Hypothalamus (tissue), 51 donors: ENCODE results near the gene ATP2B3.

ENCODE experiments used
- DNase-seq, 51 donors: peaks; one replicate each; lab custom pipeline; 2025; lab: John Stamatoyannopoulos, UW

Gene ATP2B3

GRCh38 chrX:153507484-153508178, 9.8 kb upstream of the ATP2B3 start:
- DNase-seq, result peak in 48 of 51 donors; percentile 1 to 86 (median 62)

DNA sequence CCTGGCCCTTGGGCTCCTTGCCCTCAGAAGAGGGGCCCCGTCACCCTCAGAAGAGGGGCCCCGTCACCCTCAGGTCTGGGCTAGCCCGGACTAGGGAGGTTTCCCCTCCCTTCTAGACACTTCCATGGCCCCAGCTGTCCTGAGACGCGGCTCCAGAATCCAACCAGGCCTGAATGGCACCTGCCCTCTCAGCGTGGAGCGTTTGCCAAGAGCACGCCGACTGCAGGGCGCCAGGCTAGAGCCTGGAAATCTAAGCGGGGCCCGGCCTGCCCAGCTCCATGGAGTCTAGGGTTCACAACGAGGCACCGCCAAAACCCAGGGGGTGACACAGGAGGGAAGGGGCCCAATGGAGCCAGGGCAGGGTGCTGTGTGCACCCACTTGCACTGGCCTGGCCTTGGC, 7.8 kb upstream of the ATP2B3 start:
- DNase-seq, result no peak

DNA sequence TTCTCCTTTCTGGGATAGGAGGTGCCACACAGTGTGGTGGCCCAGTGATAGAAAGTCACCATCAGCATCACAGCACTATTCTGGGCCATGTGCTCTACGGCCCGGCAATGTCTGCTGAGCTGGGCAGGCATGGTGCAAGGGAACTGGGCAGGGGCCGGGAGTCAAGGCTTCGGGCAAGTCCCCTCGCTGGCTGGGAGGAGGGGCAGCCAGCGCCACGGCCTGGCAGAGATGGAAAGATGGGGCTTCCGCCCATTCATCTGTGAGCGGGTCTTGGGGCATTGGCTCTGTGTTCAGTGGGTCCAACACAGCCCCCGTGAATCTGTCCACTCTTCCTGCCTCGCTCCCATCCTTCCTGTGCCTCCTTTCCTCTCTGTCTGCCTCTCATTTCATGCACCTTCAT, 7.1 kb upstream of the ATP2B3 start:
- no peak for DNase-seq

DNA sequence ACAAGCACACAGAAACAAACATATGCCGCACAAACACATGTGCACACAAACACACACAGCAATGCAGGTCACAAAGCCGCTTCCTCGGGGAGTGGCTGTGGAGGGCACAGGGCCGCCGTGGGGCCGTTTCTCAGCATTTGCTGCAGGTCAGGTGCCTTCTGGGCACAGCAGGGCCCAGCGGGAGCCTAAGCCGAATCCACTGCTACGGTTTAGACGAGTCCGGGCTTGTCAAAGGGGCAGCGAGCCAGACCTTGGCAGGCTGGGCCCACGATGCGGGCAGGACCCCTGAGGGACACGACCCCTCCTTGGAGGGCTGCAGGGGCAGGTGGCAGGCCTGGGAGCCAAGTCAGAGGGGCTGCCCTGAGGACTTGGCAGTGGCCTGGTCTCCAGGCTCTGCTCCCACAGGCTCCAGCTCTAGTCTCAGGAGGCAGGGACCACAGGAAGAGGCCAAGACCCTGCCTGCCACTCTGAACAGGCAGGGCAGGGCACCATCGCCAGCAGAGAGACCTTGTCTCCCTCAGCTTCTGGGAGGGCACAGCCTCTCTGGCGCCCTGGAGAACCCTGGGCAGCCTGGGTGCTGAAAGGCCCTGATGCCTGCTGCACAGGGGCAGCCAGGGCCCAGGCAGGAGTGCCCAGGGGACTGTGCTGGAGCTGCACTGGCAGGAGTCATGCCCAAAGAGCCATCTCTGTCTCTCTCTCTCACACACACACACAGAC, 5.5 kb upstream of the ATP2B3 start:
- DNase-seq, result no peak

DNA sequence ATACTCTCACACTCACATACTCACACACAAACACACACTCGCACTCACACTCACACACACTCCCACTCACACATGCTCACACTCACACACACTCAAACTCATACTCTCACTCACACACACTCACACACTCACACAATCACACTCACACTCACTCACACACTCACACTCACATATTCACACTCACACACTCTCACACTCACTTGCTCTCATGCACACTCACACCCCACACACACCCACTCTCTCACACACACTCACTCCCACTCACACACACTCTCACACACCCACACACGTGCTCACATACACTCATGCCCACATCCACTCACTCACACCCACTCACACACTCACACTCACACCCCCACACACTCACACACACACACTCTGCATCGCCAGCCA, 4.9 kb upstream of the ATP2B3 start:
- DNase-seq, result no peak

DNA sequence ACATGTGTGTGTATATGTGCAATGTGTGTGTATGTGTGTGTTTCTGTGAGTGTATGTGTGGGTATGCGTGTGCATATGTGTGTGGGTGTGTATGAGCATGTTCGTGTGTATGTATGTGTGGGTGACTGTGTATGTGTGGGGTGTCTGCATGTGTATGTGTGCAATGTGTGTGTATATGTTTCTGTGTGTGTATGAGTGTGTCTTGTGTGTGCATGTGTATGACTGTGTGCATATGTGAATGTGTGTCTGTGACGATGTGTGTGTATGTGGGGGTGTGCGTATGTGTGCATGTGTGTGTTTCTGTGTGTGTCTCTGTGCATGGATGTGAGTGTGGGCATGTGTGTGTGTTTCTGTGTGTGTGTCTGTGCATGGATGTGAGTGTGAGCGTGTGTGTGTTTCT, 4.2 kb upstream of the ATP2B3 start:
- no peak for DNase-seq

GRCh38 chrX:153514259-153514658, 3.2 kb upstream of the ATP2B3 start:
- DNase-seq, result no peak

DNA sequence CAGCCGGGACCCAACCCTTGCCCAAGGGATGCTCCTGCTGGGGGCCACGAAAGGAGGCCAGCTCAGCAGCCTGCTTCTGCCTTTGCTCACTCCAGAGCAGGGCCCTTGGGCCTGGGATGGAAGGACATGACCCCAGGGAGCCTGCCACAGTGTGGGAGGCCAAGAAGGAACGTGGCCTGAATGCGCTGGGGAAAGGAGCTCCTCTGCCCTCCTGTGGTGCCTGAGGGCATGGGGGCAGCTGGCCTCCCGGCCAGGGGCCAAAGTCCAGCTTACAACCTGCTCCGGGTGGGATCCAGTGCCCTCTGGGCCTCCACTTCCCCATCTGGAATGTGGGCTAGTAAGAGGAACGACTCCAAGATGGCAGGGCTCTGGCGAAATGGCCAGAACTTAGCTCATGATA, 2.0 kb upstream of the ATP2B3 start:
- DNase-seq, result no peak

- DNase-seq, result no peak
Observed at GRCh38 chrX:153516073-153516472, 1.4 kb upstream of the ATP2B3 start.

GRCh38 chrX:153517946-153518834, 748 bp downstream of the ATP2B3 start:
- no peak for DNase-seq

DNA sequence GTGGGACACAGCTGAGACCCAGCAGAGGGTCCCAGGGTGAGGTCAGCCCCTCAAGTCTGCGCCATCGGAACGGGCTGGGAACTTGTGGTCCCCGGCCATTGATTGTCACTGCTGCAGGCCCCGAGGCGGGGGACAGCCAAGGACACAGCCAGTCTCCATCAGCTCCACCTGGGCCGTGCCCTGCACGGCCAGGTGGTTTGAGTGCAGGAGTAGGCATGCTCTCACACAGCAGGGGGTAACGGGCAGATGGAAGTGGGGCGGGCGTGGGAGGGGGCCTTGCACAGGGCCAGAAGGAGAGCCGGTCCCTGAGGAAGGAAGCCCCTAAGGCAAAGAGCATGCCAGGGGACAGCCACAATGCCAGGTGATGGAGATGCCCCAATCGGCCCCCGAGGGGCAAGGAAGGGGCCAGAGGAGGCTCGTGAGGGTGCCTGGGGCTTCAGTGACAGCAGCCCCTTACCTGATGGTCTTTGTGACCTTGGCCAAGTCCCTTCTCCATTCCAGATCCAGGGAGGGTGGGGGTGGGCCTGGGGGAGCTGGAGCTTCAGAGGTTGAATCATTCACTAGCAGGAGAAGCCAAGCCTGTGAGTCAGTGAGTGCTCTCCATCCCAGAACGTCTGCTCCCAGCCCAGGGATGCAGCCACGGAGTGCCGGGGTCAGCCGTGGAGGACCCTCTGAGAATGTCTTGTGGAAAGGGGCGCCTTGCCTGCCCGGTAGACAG, 2.3 kb downstream of the ATP2B3 start:
- no peak for DNase-seq

DNA sequence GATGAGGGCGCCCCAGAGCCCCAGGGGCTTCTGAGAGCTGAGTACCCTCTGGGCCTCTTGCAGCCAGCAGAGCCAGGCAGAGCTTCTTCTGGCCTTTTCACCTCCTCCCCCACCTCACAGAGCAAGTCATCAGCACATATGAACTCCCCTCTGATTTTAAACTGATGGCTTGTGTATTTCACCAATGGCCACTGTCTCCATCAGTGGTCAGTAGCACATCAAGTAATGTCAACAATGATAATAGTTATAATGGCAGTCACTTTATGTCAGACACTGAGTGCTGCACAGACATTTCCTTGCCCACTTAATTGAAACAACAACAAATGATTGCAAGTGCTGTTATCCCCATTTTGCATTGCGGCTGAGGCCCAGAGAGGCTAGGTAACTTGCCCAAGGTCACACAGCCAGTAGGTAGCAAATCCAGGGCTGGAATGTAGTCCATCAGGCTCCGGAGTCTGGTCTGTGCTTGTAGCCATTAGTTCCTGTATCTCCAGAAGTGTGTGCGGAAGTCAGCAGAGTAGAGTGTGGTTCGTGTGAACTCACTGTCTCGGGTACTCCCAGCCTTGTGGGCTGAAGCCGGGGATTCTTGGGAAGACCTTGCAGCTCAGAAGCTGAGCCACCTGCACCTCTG, 3.0 kb downstream of the ATP2B3 start:
- no peak for DNase-seq

DNA sequence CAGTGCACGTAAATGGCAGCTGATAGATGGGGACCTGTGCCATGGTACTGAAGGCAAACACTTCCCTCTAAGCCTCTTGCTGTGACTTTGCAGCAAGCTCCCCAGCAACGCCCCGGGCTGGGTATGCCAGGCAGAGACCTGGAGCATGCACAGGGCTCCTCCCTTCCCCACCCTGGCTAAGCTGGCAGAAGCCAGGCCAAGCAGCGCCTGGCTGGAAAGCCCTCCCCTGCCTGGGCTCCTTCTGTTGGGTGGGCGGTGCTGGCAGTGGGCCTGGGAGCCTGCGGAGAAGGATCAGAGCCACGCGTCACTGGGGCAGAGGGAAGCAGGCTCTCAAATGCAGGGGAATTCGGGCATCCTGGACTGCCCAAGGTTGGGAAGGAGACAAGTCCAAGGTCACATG, 3.6 kb downstream of the ATP2B3 start:
- peak in 12 of 51 donors; percentile 2 to 64 (median 18) for DNase-seq

DNA sequence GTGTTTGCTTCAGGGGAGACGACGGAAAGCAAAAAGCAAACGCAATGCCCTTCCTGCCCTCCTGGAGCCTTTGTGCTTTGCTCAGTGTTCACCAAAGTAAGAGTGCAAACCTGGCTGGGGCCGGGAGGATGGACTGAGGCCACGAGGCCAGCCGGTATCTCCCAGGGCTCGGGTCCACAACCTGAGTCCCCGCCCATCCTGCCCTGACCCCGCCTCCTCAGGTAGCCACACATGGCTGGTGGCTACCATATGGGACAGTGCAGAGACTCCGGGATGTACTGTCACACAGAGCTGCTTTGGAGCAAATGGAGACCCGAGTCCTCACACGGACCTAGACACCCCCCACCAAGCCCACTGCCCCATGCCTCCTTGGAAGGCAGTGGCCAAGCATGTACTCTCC, 4.8 kb downstream of the ATP2B3 start:
- no peak for DNase-seq

DNA sequence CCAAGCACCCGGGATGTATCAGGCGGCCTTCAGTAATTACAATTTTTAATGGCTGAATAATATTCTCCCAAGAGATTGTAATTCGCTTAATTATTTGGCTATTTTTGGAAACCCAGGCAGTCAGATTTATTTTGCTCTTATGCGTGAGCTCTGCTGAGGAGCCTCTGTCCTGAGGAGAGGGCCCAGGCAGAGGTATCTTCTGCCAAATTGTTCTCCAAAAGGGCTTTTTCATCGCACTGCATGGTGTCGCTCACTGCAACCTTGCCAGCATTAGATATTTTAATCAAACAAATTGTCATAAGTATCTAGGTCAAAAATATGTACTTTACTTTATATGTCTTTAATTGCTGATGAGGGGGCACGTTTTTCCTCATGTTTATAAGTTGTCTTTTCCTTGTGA, 5.8 kb downstream of the ATP2B3 start:
- DNase-seq, result no peak

DNA sequence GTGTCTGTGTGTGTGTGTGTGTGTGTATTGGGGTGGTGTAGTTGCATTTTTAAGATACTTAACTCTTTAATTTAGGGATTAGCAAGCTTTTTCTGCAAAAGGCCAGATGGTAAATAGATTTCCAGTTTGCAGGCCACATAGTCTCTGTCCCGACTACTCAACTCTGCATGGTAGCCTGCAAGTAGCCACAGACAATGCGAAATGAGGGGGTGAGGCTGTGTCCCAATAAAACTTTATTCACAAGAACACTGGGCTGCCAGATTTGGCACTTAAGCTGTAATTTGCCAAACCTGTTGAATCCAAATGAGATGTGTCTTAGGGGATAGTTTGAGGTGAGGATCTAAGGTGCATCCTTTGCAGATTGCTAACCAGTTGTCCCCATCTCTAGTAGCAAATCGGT, 6.8 kb downstream of the ATP2B3 start:
- no peak for DNase-seq

GRCh38 chrX:153525451-153525850, 8.0 kb downstream of the ATP2B3 start:
- no peak for DNase-seq

DNA sequence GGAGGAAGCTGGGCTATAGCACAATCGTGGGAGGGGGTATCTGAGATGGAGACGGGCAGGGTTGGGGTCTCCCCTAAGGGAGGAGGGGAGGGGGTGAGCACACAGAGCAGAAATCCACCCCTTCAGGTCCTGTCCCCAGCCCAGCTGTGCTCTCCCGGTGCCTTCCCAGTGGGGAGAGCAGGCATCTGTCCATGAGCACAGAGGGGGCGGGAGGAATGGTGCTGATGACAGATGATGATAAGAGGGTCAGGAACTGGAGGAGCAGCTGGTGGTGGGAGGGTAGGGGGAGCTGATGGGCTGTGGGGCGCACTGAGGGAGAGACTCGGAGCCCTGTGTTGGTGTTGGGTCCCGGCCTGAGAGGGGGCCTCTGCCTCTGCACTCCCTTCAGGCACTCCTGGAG, 8.6 kb downstream of the ATP2B3 start:
- DNase-seq, result no peak

DNA sequence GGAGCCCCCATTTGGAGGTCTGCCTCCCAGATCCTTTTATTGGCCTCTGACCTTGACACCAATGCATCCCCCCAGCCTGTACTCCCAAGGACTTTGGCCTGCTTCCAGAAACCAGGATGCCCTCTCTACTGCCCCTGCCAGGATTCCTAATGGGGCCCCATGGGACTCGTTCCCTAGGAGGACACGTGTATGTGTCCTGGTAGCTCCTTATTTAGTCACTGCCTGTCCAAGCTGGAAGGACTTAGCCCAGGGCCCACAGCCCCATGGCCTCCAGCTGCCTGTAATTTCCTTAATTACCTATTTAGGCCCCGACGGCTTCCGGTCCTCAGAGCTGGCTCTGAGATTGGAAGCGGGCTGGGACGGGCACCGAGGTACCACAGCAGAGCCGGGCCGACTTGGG, 9.4 kb downstream of the ATP2B3 start:
- no peak for DNase-seq

DNA sequence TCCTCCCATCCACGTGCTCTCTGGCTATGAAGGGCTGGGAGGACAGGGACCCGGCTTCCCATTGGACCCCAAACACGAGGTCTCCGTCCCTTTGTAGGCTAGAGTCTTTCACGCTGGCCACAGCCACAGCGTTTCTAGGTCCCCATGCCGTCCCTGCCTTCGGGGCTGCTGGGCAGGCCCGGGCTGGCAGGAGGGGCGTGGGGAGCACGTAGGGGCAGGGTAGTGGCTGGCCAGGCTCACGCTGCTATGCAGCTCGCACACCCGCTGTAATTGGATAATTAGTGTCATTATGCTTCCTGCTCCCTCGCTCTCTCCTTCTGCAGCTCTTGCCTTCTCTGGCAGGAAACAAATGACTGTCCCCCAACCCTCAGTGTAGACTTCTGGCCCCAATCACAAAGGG, 9.8 kb downstream of the ATP2B3 start:
- no peak for DNase-seq
